NCI-H1436 treated with DMSO at 0.1 percent for 48 hours (cell line): ENCODE measurements around the gene KDM2B.

Experiments used
- DNase-seq: peaks from one replicate; lab custom pipeline; 2025; lab: John Stamatoyannopoulos, UW

KDM2B gene

GRCh38 chr12:121455766-121456420, 124.9 kb downstream of the KDM2B start:
- DNase-seq, result no peak

GRCh38 chr12:121454921-121455320, 125.9 kb downstream of the KDM2B start:
- no peak for DNase-seq

- DNase-seq, result no peak
Observed at GRCh38 chr12:121453629-121454028, 127.2 kb downstream of the KDM2B start.

GRCh38 chr12:121452985-121453360, 127.8 kb downstream of the KDM2B start:
- DNase-seq, result no peak

GRCh38 chr12:121452340-121452984, 128.4 kb downstream of the KDM2B start:
- DNase-seq, result no peak

GRCh38 chr12:121451961-121452339, 128.9 kb downstream of the KDM2B start:
- no peak for DNase-seq

- DNase-seq, result no peak
Observed at GRCh38 chr12:121448771-121449315, 132.0 kb downstream of the KDM2B start.

GRCh38 chr12:121446750-121447149, 134.1 kb downstream of the KDM2B start:
- DNase-seq, result no peak

GRCh38 chr12:121444842-121445202, 136.0 kb downstream of the KDM2B start:
- DNase-seq, result no peak

- DNase-seq, result no peak
Observed at GRCh38 chr12:121443911-121444841, 136.6 kb downstream of the KDM2B start.

- no peak for DNase-seq
Observed at GRCh38 chr12:121443193-121443870, 137.5 kb downstream of the KDM2B start.

- DNase-seq, result no peak
Observed at GRCh38 chr12:121442028-121442948, 138.5 kb downstream of the KDM2B start.

GRCh38 chr12:121441555-121441954, 139.3 kb downstream of the KDM2B start:
- DNase-seq, result no peak

- no peak for DNase-seq
Observed at GRCh38 chr12:121440768-121441167, 140.1 kb downstream of the KDM2B start.

GRCh38 chr12:121439715-121440114, 141.1 kb downstream of the KDM2B start:
- DNase-seq, result no peak

GRCh38 chr12:121438905-121439304, 141.9 kb downstream of the KDM2B start:
- DNase-seq, result no peak

- no peak for DNase-seq
Observed at GRCh38 chr12:121436706-121437105, 144.1 kb downstream of the KDM2B start.

- DNase-seq, result no peak
Observed at GRCh38 chr12:121432740-121433480, 147.9 kb downstream of the KDM2B start.

- DNase-seq, result no peak
Observed at GRCh38 chr12:121430833-121431415, 149.9 kb downstream of the KDM2B start.

GRCh38 chr12:121428883-121429282, 151.9 kb downstream of the KDM2B start:
- no peak for DNase-seq
